Pancreas (tissue), 10 donors: Measurements from ENCODE around the gene SMARCAD1. TPM values are rescaled to one million over a fixed set of nuclear protein-coding genes. Genes with fewer than 3 reads are reported as not detected.
"Not testable (repeated sequence)": the region's sequence is repeated elsewhere in the genome, so short reads cannot be mapped to it uniquely, and the experiment has no call there.

Experiments used
- ATAC-seq, 4 donors: fragments of 200-7000 bp; cut with Tn5 transposase; one replicate each; pipeline versions ENCODE4 v1.8.0 to v1.9.1; 2020; ENCODE audit warnings: mild to moderate bottlenecking in 4 of 4, moderate library complexity in 4 of 4
- DNase-seq, 6 donors: peaks; one replicate each; pipeline ENCODE4 v3.0.0-alpha.2; 2020
- FAIRE-seq: peaks from 2 replicates; lab custom pipeline; 2012; peaks lifted over from hg19 to GRCh38; lab: Jason Lieb, UNC
- H3K27ac ChIP-seq, 4 donors: fragments of 200-600 bp; sonication (generic); 1 replicate in 3 of 4; 2 replicates in 1 of 4; pipeline versions ENCODE4 v1.5.0 to v1.8.0; 2020
- H3K27me3 ChIP-seq, 4 donors: fragments of 200-600 bp; one replicate each; pipeline ENCODE4 v1.8.0; 2021
- H3K36me3 ChIP-seq, 3 donors: fragments of 200-600 bp; sonication (generic) in 1 of 3; one replicate each; pipeline versions ENCODE4 v1.5.0 to v1.8.0; 2020 to 2021
- H3K4me1 ChIP-seq, 3 donors: fragments of 200-600 bp; one replicate each; pipeline ENCODE4 v1.8.0; 2021
- H3K4me3 ChIP-seq, 4 donors: fragments of 200-600 bp; sonication (generic) in 2 of 4; one replicate each; pipeline versions ENCODE4 v1.5.0 to v1.8.0; 2020 to 2021
- H3K9me3 ChIP-seq, 4 donors: fragments of 200-600 bp; one replicate each; pipeline ENCODE4 v1.8.0; 2021
- WGBS, 2 donors: extraction: QIAGEN DNeasy Blood & Tissue Kit; methylation state at CpG; one replicate each; pipeline ENCODE4 v1.1.7; 2013; 5-methylcytosine and 5-hydroxymethylcytosine counted together
- intact Hi-C, 3 donors: fragments of 100-400 bp; cut with DNase I; formaldehyde crosslinking; loops; one replicate each; pipeline versions ENCODE4 v1.11.1 to v1.14.2; 2022
- polyA plus RNA-seq, 2 donors: library from polyadenylated mRNA; stranded (reverse); fragments of 200-250 nt; gene quantifications; one replicate each; pipeline ENCODE4 v1.2.3, GENCODE V29; 2013
- total RNA-seq, 6 donors: library from RNA; stranded (reverse); fragmentation: NEBNext Ultra II Directional in 4 of 6; extraction: Animal tissue kit (Norgen Biotek cat#: 25700) in 4 of 6; gene quantifications; one replicate each; pipeline versions ENCODE4 v1.2.1 to v1.2.4, GENCODE V29; 2021 to 2023
- TF ChIP-seq, protein P1 (sequence below), 4 donors: fragments of 200-600 bp; sonication (generic) in 3 of 4; IDR thresholded peaks; one replicate each; pipeline versions ENCODE4 v1.5.0 to v1.8.0; 2021; ENCODE audit warnings: antibody characterized with exemption in 4 of 4
- donor health status: healthy with polysubstance abuse.
- donor health status: DM: no; HTN: no; CAD: no; lungs with moderate emphysema.
- donor health status: DM: no; HTN: no; CAD: no.
- donor health status: control.
- donor health status: control.
- donor health status: Bipolar disorder and iron deficiency.
- donor health status: DM: yes; HTN: yes; CAD: no.
- donor health status: DM: no; HTN: no; CAD: no.
- donor health status: DM: no; HTN: no; CAD: no.
- donor health status: DM: yes; HTN: yes; CAD: no.

The SMARCAD1 gene
- total and polyA plus RNA-seq, 8 donors: 4.9 to 14.1 (median 9.2) TPM

DNA sequence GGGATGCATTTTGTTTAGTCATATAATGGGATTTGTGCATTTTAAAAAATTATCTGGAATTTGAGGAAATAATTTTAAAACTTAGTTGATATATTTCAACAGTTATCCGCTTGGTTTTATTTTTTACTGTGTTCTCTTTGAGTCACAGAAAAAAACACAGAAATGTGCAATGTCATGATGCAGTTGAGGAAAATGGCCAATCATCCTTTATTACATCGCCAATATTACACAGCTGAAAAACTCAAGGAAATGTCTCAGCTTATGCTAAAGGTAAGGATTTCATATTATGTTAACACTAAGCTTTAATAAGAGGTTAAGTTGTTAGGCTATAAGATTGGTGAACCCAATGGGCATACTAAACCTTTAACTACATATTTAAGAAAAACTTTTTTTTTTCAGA, 71.1 kb downstream of the SMARCAD1 start:
- intact Hi-C loops: no loop called here
- H3K27ac ChIP-seq: no peak overlapping the region
- TF ChIP-seq, protein P1, sequence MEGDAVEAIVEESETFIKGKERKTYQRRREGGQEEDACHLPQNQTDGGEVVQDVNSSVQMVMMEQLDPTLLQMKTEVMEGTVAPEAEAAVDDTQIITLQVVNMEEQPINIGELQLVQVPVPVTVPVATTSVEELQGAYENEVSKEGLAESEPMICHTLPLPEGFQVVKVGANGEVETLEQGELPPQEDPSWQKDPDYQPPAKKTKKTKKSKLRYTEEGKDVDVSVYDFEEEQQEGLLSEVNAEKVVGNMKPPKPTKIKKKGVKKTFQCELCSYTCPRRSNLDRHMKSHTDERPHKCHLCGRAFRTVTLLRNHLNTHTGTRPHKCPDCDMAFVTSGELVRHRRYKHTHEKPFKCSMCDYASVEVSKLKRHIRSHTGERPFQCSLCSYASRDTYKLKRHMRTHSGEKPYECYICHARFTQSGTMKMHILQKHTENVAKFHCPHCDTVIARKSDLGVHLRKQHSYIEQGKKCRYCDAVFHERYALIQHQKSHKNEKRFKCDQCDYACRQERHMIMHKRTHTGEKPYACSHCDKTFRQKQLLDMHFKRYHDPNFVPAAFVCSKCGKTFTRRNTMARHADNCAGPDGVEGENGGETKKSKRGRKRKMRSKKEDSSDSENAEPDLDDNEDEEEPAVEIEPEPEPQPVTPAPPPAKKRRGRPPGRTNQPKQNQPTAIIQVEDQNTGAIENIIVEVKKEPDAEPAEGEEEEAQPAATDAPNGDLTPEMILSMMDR (IDR thresholded peaks at IDR 0.05): no peak
- no peak for ATAC-seq
- H3K27me3 ChIP-seq: no peaks in the 10 kb centered on the region
- WGBS, 2 donors: 95 to 97% methylated on average over 2 of the region's 2 CpGs
- no peak for FAIRE-seq
- H3K4me1 ChIP-seq: no peaks in the 10 kb centered on the region
- H3K4me3 ChIP-seq: no peak overlapping the region
- peaks cover 0 to 3% (median 0%) of the 10 kb centered on the region in 4 donors for H3K9me3 ChIP-seq
- DNase-seq: no peak
- peaks cover 11 to 44% (median 19%) of the 10 kb centered on the region in 3 donors for H3K36me3 ChIP-seq

DNA sequence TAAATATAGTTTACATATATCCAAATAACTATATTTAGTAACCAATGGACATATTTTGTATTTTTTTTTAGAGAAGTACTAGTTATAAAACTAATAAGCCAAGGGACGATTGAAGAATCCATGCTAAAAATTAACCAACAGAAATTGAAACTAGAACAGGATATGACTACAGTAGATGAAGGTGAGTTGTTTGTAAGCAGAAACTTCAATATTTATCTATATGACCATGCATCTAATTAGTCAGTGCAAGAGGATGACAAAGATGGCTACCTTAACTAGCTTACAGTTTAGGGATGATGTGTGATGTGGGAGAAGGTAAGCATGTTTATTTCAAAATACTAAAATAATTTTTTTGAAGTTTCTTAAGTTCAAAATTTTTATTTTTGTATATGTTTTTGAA, 77.2 kb downstream of the SMARCAD1 start:
- TF ChIP-seq, protein P1 (IDR thresholded peaks at IDR 0.05): no peak
- H3K27me3 ChIP-seq: no peaks in the 10 kb centered on the region
- H3K4me3 ChIP-seq: no peak overlapping the region
- H3K9me3 ChIP-seq: no peaks in the 10 kb centered on the region
- peaks cover 5 to 28% (median 9%) of the 10 kb centered on the region in 3 donors for H3K36me3 ChIP-seq
- WGBS, 2 donors: 79 to 92% methylated on average over 1 of the region's 1 CpG
- intact Hi-C loops: no loop called here
- H3K4me1 ChIP-seq: no peaks in the 10 kb centered on the region
- ATAC-seq (no peak), FAIRE-seq (peak; percentile 13), DNase-seq (no peak)
- H3K27ac ChIP-seq: no peak overlapping the region

DNA sequence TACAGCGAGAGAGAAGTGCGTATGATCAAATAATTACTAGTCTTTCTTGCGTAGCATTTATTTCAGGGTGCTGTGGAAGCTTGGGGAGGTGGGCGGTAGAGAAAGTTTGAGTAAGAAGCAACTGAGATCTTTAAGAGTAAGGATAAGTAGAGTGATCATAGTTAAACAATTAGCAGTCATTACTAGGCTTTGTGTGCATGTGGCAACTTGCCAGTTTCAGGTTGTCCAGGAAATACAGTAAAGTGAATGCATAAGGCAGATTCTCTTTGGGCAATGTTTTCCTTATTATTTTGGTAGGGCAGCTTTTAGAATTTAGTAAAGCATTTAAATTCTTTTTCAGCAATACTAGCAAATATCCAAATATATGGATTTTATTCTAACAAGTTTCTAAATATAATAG, 78.0 kb downstream of the SMARCAD1 start:
- no peaks in the 10 kb centered on the region for H3K4me1 ChIP-seq
- FAIRE-seq: no peak

DNA sequence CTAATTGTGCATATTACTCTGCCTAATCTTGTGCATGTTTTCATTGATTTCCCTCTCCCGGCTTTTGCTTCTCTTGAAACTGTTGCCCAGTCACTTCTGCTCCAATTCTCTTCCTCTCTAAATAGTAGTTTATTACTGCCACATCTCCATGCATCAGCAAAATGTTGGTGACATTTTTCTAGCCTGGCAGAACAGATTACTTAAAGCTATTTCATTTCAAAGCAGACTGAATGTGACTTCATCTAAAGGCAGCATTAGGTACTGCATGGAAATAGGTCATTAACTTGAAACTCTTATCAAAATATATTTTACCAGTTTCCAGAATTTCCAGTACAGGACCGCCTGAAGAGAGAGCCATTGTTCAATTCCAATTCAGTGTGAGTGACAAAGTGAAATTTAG, 82.6 kb downstream of the SMARCAD1 start:
- H3K4me1 ChIP-seq: no peaks in the 10 kb centered on the region
- H3K4me3 ChIP-seq: no peak overlapping the region
- no peak overlapping the region for H3K27ac ChIP-seq
- H3K9me3 ChIP-seq: no peaks in the 10 kb centered on the region
- 83 to 85% methylated on average over 2 of the region's 2 CpGs for WGBS, 2 donors
- intact Hi-C loops: no loop called here
- TF ChIP-seq, protein P1 (IDR thresholded peaks at IDR 0.05): no peak
- no peaks in the 10 kb centered on the region for H3K27me3 ChIP-seq
- peaks cover 0 to 2% (median under 1%) of the 10 kb centered on the region in 3 donors for H3K36me3 ChIP-seq
- peak in 2 of 4 donors; percentile 43 to 57 for ATAC-seq
- DNase-seq: no peak
- no peak for FAIRE-seq

More for the DNA sequence above, 78.0 kb downstream of the SMARCAD1 start:
- WGBS, 2 donors: 87 to 94% methylated on average over 4 of the region's 4 CpGs
- no peak overlapping the region for H3K27ac ChIP-seq
- ATAC-seq: no peak
- DNase-seq: no peak
- no peaks in the 10 kb centered on the region for H3K9me3 ChIP-seq
- H3K36me3 ChIP-seq: peaks cover 5 to 28% (median 9%) of the 10 kb centered on the region in 3 donors
- intact Hi-C loops: no loop called here
- H3K4me3 ChIP-seq: no peak overlapping the region
- no peaks in the 10 kb centered on the region for H3K27me3 ChIP-seq
- TF ChIP-seq, protein P1 (IDR thresholded peaks at IDR 0.05): no peak

DNA sequence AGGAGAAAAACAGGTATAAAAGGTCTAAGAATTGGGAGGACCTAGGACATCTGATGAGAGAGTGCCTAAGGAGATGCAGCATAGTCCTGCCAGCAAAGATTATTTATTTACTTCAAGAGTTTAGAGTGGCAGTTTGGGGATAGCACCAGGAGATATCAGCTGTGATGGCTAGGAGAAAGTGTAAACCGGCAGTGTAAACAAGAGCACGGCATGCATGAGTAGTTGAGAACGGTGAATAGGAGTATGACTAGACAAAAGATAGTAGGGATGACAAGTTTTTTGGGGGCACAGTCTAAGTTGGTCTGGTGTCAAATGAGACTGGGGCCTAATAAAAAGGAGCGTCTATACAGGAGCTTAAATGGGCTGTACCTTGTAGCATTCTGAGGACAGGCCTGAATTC, 86.3 kb downstream of the SMARCAD1 start:
- H3K27me3 ChIP-seq, FAIRE-seq, ATAC-seq, H3K4me1 ChIP-seq, H3K36me3 ChIP-seq, H3K9me3 ChIP-seq, DNase-seq, H3K27ac ChIP-seq, H3K4me3 ChIP-seq, intact Hi-C loops: not testable (repeated sequence)
- 82 to 92% methylated on average over 4 of the region's 4 CpGs for WGBS, 2 donors

DNA sequence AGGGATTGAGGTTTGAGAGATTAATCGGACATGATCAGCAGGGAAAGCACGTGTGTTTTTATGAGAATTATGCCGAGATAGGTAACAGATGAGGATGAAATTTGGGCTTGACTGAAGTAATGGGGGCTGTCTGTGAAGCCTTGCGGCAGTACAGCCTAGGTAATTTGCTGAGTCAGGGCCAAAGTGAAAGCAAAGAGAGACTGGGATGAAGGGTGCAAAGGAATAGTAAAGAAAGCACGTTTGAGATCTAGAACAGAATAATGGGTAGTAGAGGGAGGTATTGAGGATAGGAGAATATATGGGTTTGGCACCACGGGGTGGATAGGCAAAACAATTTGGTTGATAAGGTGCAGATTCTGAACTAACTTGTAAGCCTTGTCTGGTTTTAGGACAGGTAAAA, 87.8 kb downstream of the SMARCAD1 start:
- DNase-seq, H3K27me3 ChIP-seq, FAIRE-seq, H3K4me3 ChIP-seq, H3K27ac ChIP-seq, H3K36me3 ChIP-seq, H3K9me3 ChIP-seq, intact Hi-C loops, H3K4me1 ChIP-seq, ATAC-seq: not testable (repeated sequence)
- WGBS, 2 donors: 79 to 82% methylated on average over 6 of the region's 6 CpGs
